Ramos (cell line): ENCODE data around the gene CSNK2B.

Experiments
- in situ Hi-C: fragments of 300-500 bp; cut with MboI; formaldehyde crosslinking; loops from one replicate; pipeline ENCODE4 v1.14.3; 2022; ENCODE audit warnings: low sequenced_read_pairs; ENCODE audit not compliant: unreplicated experiment

CSNK2B gene

DNA sequence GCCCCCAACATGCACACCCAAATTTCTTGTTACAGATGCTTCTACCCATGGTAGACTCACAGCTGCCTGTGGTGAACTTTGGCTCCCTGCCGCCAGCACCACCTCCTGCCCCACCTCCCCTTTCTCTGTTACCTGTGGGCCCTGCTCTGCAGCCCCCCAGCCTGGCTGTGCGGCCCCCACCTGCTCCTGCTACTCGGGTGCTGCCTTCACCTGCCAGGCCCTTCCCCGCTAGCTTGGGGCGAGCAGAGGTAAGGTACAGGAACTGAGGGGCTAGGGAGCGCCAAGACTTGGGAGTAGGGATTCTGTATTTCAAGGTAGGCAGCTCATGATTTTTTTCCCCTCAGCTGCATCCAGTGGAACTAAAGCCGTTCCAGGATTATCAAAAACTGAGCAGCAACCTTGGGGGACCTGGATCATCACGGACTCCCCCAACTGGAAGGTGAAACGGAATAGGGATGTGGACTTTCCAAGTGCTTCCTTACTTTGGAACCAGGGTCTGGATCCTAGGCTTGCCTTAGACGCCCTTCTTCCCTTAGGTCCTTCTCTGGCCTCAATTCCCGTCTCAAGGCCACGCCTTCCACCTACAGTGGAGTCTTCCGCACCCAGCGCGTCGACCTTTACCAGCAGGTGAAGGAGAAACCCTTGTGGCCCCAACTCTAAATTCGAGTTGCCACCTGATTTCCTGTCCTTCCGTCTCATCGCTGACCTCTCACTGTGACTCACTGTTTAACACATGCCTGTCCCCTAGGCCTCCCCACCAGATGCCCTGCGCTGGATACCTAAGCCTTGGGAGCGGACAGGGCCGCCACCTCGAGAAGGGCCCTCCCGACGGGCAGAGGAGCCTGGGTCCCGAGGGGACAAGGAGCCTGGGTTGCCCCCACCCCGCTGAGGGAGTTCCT is 28.9 kb upstream of the CSNK2B start:
- in situ Hi-C loops: no loop called here

DNA sequence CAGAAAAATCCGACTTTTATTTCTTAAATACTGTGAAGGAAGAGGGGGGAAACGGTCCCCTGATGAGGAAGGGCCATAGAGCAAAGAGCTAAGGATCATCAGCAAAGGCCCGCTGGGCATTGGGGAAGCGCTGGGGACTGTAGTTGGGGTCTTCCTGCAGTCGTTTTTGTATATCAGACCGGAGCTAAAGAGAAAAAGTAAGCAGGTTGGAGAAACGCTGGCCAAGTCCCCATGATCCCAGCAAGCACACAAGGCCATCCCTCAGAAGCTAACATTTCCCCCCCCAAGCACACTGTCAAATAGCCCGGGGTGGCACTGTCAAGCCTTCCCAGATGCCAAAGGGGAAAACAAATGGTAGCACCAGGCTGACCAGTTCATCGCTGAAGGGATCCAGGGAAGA is 26.8 kb upstream of the CSNK2B start:
- in situ Hi-C loops: no loop called here

GRCh38 chr6:31639449-31639861 is 26.4 kb upstream of the CSNK2B start:
- in situ Hi-C loops: no loop called here

GRCh38 chr6:31640612-31641011 is 25.3 kb upstream of the CSNK2B start:
- in situ Hi-C loops: no loop called here

- in situ Hi-C loops: no loop called here
Observed at GRCh38 chr6:31641370-31641769, 24.5 kb upstream of the CSNK2B start.

GRCh38 chr6:31642798-31643570 is 22.9 kb upstream of the CSNK2B start:
- in situ Hi-C loops: no loop called here

- in situ Hi-C loops: no loop called here
Observed at GRCh38 chr6:31643818-31644454, 21.9 kb upstream of the CSNK2B start.

DNA sequence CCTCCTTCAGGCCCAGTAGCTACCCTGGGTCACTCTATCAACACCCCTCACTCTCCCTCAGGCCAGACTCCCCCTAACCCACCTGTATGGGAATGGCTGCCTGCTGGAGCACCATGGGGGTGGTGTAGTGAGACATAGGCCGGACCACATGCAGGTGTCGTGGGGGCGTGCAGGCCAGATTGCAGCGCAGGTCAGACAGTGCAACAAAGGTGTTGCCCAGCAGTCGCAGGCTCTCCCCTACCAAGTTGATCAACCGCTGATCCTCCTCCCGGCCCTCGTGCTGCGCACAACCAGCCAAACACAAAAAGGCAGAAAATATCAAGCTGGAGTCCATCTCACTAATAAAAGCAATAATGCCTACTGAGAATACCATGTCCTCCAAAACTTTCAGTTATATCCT is 20.6 kb upstream of the CSNK2B start:
- in situ Hi-C loops: no loop called here

DNA sequence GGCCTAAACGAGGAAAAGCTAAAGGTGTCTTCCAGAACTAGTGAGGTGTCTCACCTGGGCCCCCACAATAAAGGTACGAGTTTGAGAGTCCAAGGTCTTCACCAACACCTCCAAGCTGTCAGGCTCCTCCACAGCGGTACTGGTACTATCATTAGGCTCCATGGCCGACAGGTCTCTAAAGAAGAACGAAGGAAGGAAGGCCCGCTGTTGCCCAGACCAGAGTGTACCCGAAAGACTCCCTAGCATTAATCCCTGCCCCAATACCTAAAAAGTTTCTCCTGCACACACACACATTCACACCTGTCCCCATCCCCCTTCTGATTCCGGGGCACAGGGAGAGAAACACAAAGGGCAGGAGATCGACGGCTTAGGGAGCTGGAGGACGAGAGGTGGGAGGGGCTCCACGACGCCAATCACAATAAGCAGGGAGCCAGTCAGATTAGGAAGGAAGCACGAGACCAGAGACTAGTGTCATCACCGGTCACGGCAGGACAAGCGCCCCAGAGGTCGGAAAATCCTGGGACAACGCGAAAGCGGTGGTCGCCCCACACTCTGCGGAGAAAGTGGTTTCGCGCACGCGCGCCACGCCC is 14.2 kb upstream of the CSNK2B start:
- in situ Hi-C loops: no loop called here

GRCh38 chr6:31652925-31653724 is 12.8 kb upstream of the CSNK2B start:
- in situ Hi-C loops: no loop called here

GRCh38 chr6:31654574-31655348 is 11.1 kb upstream of the CSNK2B start:
- in situ Hi-C loops: no loop called here

- in situ Hi-C loops: no loop called here
Observed at GRCh38 chr6:31655349-31656237, 10.3 kb upstream of the CSNK2B start, which contains the start of gene APOM. APOM (plus strand) TSS chr6:31655894; CDS start chr6:31655967, 73 bp downstream.

DNA sequence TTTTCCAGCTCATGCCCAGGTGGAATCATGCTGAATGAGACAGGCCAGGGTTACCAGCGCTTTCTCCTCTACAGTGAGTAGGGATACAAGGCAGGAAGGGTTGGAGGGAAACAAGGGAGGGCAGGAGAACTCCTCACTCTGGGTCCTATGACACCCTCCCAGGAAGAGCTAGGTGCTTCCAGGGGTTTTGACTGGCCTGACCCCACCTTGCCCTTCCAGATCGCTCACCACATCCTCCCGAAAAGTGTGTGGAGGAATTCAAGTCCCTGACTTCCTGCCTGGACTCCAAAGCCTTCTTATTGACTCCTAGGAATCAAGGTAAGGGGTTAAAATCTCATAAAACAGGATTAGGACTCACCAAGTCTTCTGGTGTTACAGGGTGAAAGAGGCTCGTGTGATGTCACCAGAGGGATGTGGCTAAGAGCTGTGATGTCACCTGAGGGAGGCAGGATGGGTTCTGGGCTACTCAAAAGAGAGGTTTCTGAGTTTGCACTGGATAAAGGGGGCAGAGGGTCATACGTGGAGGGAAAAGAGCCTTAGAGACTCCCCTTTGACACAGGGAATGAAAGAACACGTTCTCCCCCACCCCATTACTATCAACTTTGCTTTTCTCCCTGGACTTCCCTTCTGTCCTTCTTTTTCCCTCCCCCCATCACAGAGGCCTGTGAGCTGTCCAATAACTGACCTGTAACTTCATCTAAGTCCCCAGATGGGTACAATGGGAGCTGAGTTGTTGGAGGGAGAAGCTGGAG is 8.3 kb upstream of the CSNK2B start:
- in situ Hi-C loops: no loop called here

DNA sequence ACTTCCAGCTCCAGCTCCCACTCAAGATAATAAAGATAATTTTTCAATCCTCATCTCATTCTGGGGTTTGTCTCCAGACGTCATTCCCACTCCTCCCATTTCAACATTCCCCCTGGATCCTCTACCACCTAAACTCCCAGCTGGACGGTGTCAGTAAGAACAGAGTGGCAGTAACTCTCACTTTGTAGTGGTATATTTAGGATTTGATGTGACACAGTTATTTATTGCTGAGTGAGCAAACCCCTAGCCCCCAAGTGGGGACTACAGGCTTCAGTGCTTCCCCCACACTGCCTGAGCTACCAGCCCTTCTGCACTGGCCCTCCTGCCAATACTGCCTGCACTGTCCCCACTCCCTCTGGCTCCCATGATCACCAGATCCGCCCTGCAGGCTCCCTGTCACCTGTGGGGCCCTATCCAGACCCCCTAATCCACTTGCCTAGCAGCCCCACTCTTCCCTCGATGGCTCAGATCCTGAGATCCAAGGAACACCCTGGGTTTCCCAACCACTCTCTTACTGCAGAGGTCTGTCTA is 7.7 kb upstream of the CSNK2B start:
- in situ Hi-C loops: no loop called here

DNA sequence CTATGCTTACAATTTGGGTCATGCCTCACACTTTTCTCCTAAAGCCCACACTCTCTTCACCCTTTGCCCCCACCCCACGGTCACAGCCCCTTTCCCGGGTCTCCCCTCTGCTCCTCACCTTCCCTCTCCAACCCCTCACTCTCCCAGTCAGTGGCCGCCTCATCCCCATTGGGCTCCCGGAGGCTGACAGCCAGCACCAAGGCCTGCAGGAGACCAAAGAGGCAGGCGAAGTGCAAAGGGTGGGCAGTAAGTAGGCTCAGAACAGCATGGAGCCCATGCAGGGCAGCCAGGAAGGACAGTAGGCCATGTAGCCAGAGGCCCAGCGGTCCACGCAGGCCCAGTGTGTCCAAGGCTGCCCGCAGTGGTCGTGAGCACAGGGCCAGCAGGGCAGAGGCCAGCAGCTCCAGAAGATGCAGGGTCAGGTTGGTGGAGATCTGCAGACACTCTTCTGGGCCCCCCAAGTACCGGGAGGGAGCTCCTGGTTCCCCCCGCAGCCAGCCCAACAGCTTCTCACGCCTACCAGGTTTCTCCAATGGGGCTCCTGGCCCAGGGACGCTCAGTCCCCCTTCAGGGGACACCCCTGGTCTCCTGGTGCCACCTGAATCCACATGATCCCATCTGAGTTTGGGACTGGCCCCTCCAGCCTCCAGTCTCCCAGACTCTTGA is 6.8 kb upstream of the CSNK2B start:
- in situ Hi-C loops: no loop called here

DNA sequence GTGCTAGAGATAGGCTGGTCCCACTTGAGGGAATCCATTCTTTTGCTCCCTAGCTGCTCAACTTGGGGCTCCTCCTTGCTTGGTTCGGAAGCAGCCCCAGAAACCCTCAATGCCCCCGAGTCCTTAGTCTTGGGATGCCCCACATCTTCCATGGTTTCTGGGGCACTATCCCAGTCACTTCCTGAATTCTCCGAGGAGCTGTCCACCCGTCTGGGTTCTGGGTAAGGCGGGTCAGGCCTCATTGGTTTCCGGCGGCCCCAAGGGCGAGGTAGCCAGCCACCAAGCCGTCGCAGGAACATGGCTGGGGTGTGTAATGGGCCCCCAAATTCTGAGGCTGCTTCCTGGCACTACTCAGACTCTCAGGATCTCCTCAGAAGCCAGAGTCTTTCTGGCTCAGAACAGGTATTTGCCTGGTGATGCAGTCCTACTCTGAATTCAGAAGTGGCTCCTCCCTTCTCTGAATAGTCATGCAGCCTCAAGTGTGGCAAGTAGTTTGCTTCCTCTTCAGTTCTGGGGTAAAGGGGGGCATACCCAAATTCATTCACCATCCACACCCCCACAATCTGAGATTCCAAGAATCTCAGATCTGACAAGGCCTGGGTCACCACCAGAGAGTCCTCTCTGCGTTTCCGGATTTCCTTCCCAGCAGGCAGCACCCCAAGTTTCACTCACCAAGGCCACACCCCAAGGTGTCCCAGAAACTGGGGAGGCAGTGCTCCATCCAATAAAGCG is 6.1 kb upstream of the CSNK2B start:
- in situ Hi-C loops: no loop called here
